Measurements from ENCODE around the gene CYP2B6.

DNA sequence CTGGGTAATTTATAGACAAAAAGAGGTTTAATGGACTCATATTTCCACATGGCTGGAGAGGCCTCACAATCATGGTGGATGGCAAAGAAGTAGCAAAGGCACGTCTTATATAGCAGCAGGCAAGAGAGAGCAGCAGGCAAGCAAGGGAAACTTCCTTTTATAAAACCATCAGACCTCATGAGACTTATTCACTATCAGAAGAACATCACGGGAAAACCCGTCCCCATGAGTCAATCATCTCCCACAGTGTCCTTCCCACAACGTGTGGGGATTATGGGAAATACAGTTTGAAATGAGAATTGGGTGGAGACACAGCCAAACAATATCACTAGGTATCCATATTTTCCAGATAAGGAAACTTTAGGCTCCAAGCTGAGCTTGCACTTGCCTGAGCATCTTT is 9.5 kb upstream of the CYP2B6 start:
- TF ChIP-seq, protein P1, sequence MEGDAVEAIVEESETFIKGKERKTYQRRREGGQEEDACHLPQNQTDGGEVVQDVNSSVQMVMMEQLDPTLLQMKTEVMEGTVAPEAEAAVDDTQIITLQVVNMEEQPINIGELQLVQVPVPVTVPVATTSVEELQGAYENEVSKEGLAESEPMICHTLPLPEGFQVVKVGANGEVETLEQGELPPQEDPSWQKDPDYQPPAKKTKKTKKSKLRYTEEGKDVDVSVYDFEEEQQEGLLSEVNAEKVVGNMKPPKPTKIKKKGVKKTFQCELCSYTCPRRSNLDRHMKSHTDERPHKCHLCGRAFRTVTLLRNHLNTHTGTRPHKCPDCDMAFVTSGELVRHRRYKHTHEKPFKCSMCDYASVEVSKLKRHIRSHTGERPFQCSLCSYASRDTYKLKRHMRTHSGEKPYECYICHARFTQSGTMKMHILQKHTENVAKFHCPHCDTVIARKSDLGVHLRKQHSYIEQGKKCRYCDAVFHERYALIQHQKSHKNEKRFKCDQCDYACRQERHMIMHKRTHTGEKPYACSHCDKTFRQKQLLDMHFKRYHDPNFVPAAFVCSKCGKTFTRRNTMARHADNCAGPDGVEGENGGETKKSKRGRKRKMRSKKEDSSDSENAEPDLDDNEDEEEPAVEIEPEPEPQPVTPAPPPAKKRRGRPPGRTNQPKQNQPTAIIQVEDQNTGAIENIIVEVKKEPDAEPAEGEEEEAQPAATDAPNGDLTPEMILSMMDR (conservative IDR thresholded peaks at IDR 0.05 in 1 of 2, IDR thresholded peaks at IDR 0.05 in 1 of 2; ENCODE audit: low read depth in 1 of 2, low read length in 2 of 2) = no peak
- no peak for TF ChIP-seq EZH2 (IDR thresholded peaks at IDR 0.05; ENCODE audit: low read length, missing control alignments)

Data from fibroblast of lung (primary cell).